HepG2 (cell line): ENCODE results near the gene ST6GALNAC2. TPM values are rescaled to one million over a fixed set of nuclear protein-coding genes. Genes with fewer than 3 reads are reported as not detected.

Source experiments
- ATAC-seq: fragments of 200-7000 bp; cut with Tn5 transposase; 3 replicates; pipeline ENCODE4 v1.9.1; 2020; ENCODE audit warnings: mild to moderate bottlenecking, moderate library complexity
- BruUV-seq: library from RNA; stranded (reverse); fragments of 400-500 nt; replicated peaks from 2 replicates; lab custom pipeline; 2021; lab: Mats Ljungman, UMichigan
- CTCF ChIA-PET: fragments of 300-600 bp; formaldehyde crosslinking; extraction: SDS; loops from one replicate; lab custom pipeline; 2021; ENCODE audit warnings: low total read pairs, inconsistent platforms, low intra/inter-chr PET ratio; lab: Yijun Ruan, JAX
- POLR2A ChIA-PET: fragments of 350-600 bp; sonication (Branson Sonifier 250); formaldehyde crosslinking; loops from one replicate; lab custom pipeline; 2020; ENCODE audit warnings: antibody characterized with exemption, inconsistent platforms; lab: Yijun Ruan, JAX
- DNase-seq: peaks from one replicate; pipeline ENCODE4 v3.0.0-alpha.2; 2015; ENCODE audit warnings: low spot score
- FAIRE-seq: peaks from 3 replicates; lab custom pipeline; 2011; peaks lifted over from hg19 to GRCh38; lab: Jason Lieb, UNC
- H2AFZ ChIP-seq: one replicate; pipeline ENCODE4 v1.6.1; 2011; ENCODE audit warnings: low read length, inconsistent platforms
- H3K27ac ChIP-seq: fragments of 300-600 bp; 3 replicates; pipeline ENCODE4 v1.8.0; 2011; ENCODE audit warnings: mixed run types, mild to moderate bottlenecking, mixed read lengths, low read length, inconsistent platforms; ENCODE audit not compliant: insufficient read depth; ENCODE audit errors: extremely low read length
- H3K27me3 ChIP-seq, 2 experiments: fragments of 200-600 bp in 1 of 2; 2 replicates in 1 of 2; 3 replicates in 1 of 2; pipeline versions ENCODE4 v1.6.0 to v1.8.0; 2011; ENCODE audit warnings: low read length in 2 of 2, mild to moderate bottlenecking in 2 of 2, moderate library complexity in 2 of 2, inconsistent platforms in 1 of 2; ENCODE audit not compliant: insufficient read depth in 2 of 2, control insufficient read depth in 1 of 2
- H3K36me3 ChIP-seq, 2 experiments: fragments of 200-600 bp in 1 of 2; replicated peaks in 1 of 2; 2 replicates in 1 of 2; 3 replicates in 1 of 2; pipeline versions ENCODE4 v1.5.1 to v1.8.0; 2011; ENCODE audit warnings: low read length in 2 of 2, inconsistent platforms in 1 of 2; ENCODE audit not compliant: insufficient read depth in 2 of 2, control insufficient read depth in 1 of 2
- H3K4me1 ChIP-seq: 2 replicates; pipeline ENCODE4 v1.5.1; 2012; ENCODE audit warnings: low read length, inconsistent platforms; ENCODE audit not compliant: insufficient read depth
- H3K4me2 ChIP-seq: 2 replicates; pipeline ENCODE4 v1.6.0; 2011; ENCODE audit warnings: low read depth, low read length, inconsistent platforms
- H3K4me3 ChIP-seq, 3 experiments: fragments of 200-600 bp in 1 of 3; sonication (generic), shearing (Covaris generic) in 1 of 3; replicated peaks in 1 of 3; 2 replicates each; pipeline ENCODE4 v1.5.1; 2011 to 2016; ENCODE audit warnings: low read length in 3 of 3, inconsistent platforms in 2 of 3, low read depth in 2 of 3, mild to moderate bottlenecking in 2 of 3, control low read depth in 1 of 3, mixed read lengths in 1 of 3; ENCODE audit not compliant: insufficient read depth in 1 of 3
- H3K79me2 ChIP-seq: one replicate; pipeline ENCODE4 v1.6.1; 2011; ENCODE audit warnings: low read length, inconsistent platforms; ENCODE audit not compliant: insufficient read depth
- H3K9ac ChIP-seq: 2 replicates; pipeline ENCODE4 v1.6.0; 2011; ENCODE audit warnings: mild to moderate bottlenecking, low read depth, low read length, inconsistent platforms; ENCODE audit not compliant: insufficient read depth
- H3K9me3 ChIP-seq: 2 replicates; pipeline ENCODE4 v1.5.1; 2012; ENCODE audit warnings: mild to moderate bottlenecking, low read length
- H4K20me1 ChIP-seq: 2 replicates; pipeline ENCODE4 v1.6.0; 2011; ENCODE audit warnings: inconsistent platforms, mild to moderate bottlenecking, low read length, moderate library complexity; ENCODE audit not compliant: insufficient read depth
- BCL6 ChIP-seq: IDR thresholded peaks from 2 replicates; pipeline ENCODE4 v1.6.1; 2016; ENCODE audit warnings: missing genetic modification reagents, missing compliant biosample characterization
- BCLAF1 ChIP-seq: fragments of 450-650 bp; IDR thresholded peaks from 2 replicates; pipeline ENCODE4 v1.6.1; 2017; ENCODE audit warnings: mild to moderate bottlenecking
- STAG1 ChIP-seq: sonication (generic); formaldehyde crosslinking; IDR thresholded peaks from 2 replicates; pipeline ENCODE4 v1.4.0; 2020; ENCODE audit warnings: missing genetic modification reagents
- YEATS4 ChIP-seq: sonication (generic); formaldehyde crosslinking; IDR thresholded peaks from 2 replicates; pipeline ENCODE4 v1.4.0; 2020; ENCODE audit warnings: missing genetic modification reagents, borderline replicate concordance
- ZNF234 ChIP-seq: sonication (generic); formaldehyde crosslinking; conservative IDR thresholded peaks from 2 replicates; pipeline ENCODE4 v1.5.1; 2020; ENCODE audit warnings: mild to moderate bottlenecking, missing genetic modification reagents
- ZNF383 ChIP-seq: sonication (generic); formaldehyde crosslinking; IDR thresholded peaks from 2 replicates; pipeline ENCODE4 v1.4.0; 2020; ENCODE audit warnings: missing genetic modification reagents, mild to moderate bottlenecking, borderline replicate concordance
- ZNF557 ChIP-seq: sonication (generic); formaldehyde crosslinking; IDR thresholded peaks from 2 replicates; pipeline ENCODE4 v1.4.0; 2020; ENCODE audit warnings: missing genetic modification reagents
- ZNF672 ChIP-seq: sonication (generic); formaldehyde crosslinking; IDR thresholded peaks from 2 replicates; pipeline ENCODE4 v1.8.1; 2022; ENCODE audit warnings: missing genetic modification reagents
- WGBS: methylation state at CpG from one replicate; pipeline ENCODE4 v1.1.6; 2017; ENCODE audit warnings: low lambda C conversion rate; 5-methylcytosine and 5-hydroxymethylcytosine counted together
- in situ Hi-C: cut with HindIII; loops from 2 replicates; pipeline ENCODE4 v1.10.0; 2017; ENCODE audit warnings: low pct_unique_long_range_greater_than_20kb; ENCODE audit not compliant: extremely low pct_ligation_motif_present
- intact Hi-C: fragments of 100-400 bp; cut with micrococcal nuclease; formaldehyde crosslinking; loops from one replicate; pipeline ENCODE4 v1.10.0; 2022; ENCODE audit not compliant: unreplicated experiment
- polyA plus RNA-seq, 8 experiments: library from polyadenylated mRNA; depleted of rRNA in 3 of 8; stranded (reverse) in 7 of 8; unstranded in 1 of 8; fragments of >200 nt; fragmentation: Illumina TruSeq in 4 of 8; extraction: Trizol in 4 of 8; gene quantifications; 2 replicates each; pipeline versions ENCODE4 v1.2.1 to v1.2.3, GENCODE V29; 2011 to 2016; ENCODE audit warnings: low read depth in 4 of 8, missing spikeins in 1 of 8, mixed read lengths in 1 of 8; ENCODE audit not compliant: insufficient read depth in 1 of 8
- total RNA-seq, 5 experiments: library from RNA; depleted of rRNA; stranded (reverse); fragments of >200 nt; fragmentation: Illumina TruSeq; extraction: Trizol; gene quantifications; 2 replicates each; pipeline ENCODE4 v1.2.3, GENCODE V29; 2016; ENCODE audit warnings: low read depth in 1 of 5
- TF ChIP-seq, protein P1 (sequence below): IDR thresholded peaks from 2 replicates; pipeline ENCODE4 v1.6.1; 2016; ENCODE audit warnings: missing biosample characterization, missing genetic modification reagents, low read depth

The ST6GALNAC2 gene
- total and polyA plus RNA-seq, 2 of the 13 experiments (the other 11 are each of a cell fraction or from before 2014, with no cell fraction given), result 0.12 to 0.49 TPM

- TF ChIP-seq ZNF383 (no peak), ZNF234 (CRISPR knock-in tag) (no peak), YEATS4 (CRISPR knock-in tag) (no peak), STAG1 (CRISPR knock-in tag) (peak; percentile 39)
These were observed 8.3 kb upstream of the ST6GALNAC2 start (continued) for GRCh38 chr17:76593959-76594358.

DNA sequence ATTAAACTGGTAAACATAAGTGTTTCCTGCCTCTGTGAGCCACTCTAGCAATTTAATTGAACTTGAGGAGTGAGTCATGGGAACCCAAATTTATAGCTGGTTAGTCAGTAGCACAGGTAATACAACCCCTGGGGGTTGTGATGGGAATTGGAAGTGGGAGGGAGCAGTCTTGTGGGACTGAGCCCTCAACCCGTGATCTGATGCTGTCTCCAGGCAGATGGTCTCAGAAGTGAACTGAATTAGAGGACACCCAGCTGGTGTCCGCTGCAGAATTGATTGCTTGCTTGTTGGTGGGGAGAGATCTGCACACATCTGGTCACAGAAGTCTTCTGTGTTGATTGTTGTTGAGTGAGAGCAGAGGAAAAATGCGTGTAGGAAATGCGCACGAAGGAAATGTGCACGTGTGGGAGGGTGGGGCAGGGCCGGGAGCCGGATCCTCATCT lies 7.7 kb upstream of the ST6GALNAC2 start:
- H4K20me1 ChIP-seq, result no peaks in the 10 kb centered on the region
- WGBS, result 70% methylated on average over 8 of the region's 8 CpGs
- H3K27ac ChIP-seq, result no peak overlapping the region
- H3K9ac ChIP-seq, result no peak overlapping the region
- H3K9me3 ChIP-seq, result no peaks in the 10 kb centered on the region
- H3K4me1 ChIP-seq, result peaks cover 51% of the 10 kb centered on the region
- ATAC-seq (no peak), FAIRE-seq (no peak), DNase-seq (no peak)
- H3K27me3 ChIP-seq, result peaks cover 0 to 2% of the 10 kb centered on the region in 2 experiments; a peak in 1 of 5 replicates
- no TSS peak for BruUV-seq
- POLR2A ChIA-PET, result interaction anchor here (1.0 to 1.5 kb wide), 2 partner anchors 26 to 36 kb away, joined by 3 to 4 read pairs; no protein-coding TSS in a partner anchor
- intact Hi-C loops (no loop called here), in situ Hi-C loops (no loop called here)
- no peak overlapping the region for H3K4me2 ChIP-seq
- no peaks in the 10 kb centered on the region for H3K79me2 ChIP-seq
- H3K36me3 ChIP-seq, result no peaks in the 10 kb centered on the region
- TF ChIP-seq ZNF557 (no peak), BCL6 (CRISPR knock-in tag) (no peak), ZNF672 (CRISPR knock-in tag) (no peak), BCLAF1 (no peak)
- TF ChIP-seq, protein P1, sequence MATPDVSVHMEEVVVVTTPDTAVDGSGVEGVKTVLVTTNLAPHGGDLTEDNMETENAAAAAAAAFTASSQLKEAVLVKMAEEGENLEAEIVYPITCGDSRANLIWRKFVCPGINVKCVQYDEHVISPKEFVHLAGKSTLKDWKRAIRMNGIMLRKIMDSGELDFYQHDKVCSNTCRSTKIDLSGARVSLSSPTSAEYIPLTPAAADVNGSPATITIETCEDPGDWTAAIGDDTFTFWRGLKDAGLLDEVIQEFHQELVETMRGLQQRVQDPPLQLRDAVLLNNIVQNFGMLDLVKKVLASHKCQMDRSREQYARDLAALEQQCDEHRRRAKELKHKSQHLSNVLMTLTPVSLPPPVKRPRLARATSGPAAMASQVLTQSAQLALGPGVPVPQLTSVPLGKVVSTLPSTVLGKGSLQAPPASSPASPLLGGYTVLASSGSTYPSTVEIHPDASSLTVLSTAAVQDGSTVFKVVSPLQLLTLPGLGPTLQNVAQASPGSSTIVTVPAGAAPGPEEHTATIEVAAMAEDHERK (CRISPR knock-in tag), result no peak
- H3K4me3 ChIP-seq, result no peak overlapping the region
- H2AFZ ChIP-seq, result no peak overlapping the region
- CTCF ChIA-PET, result no interaction called here
